CD8-positive, alpha-beta memory T cell (primary cell): ENCODE results near the gene IFNGR1. TPM values are rescaled to one million over a fixed set of nuclear protein-coding genes. Genes with fewer than 3 reads are reported as not detected.
A peak's percentile ranks its signal among the peaks of the same experiment; 100 is the strongest.

ENCODE experiments used
- CTCF ChIA-PET: fragments of 350-600 bp; sonication (Branson Sonifier 250); formaldehyde crosslinking; loops from one replicate; lab custom pipeline; 2021; ENCODE audit warnings: antibody characterized with exemption; lab: Charles Lee
- POLR2A ChIA-PET: fragments of 350-600 bp; sonication (Branson Sonifier 250); formaldehyde crosslinking; loops from one replicate; lab custom pipeline; 2021; ENCODE audit warnings: antibody characterized with exemption; lab: Charles Lee
- DNase-seq, 5 donors: peaks; one replicate each; pipeline versions ENCODE4 v3.0.0 to v3.0.0-alpha.2; 2020 to 2022; ENCODE audit warnings: mixed read lengths in 1 of 5
- H3K27ac ChIP-seq: one replicate; pipeline ENCODE4 v1.7.0; 2013; ENCODE audit warnings: low read depth, mild to moderate bottlenecking, low read length, moderate library complexity
- H3K27me3 ChIP-seq: 2 replicates; pipeline ENCODE4 v1.7.0; 2013; ENCODE audit warnings: low read length, mild to moderate bottlenecking; ENCODE audit not compliant: insufficient read depth, poor library complexity, severe bottlenecking
- H3K36me3 ChIP-seq: 2 replicates; pipeline ENCODE4 v1.7.0; 2013; ENCODE audit warnings: mild to moderate bottlenecking, low read length, moderate library complexity; ENCODE audit not compliant: insufficient read depth
- H3K4me1 ChIP-seq: 2 replicates; pipeline ENCODE4 v1.7.0; 2013; ENCODE audit warnings: mild to moderate bottlenecking, low read length, moderate library complexity; ENCODE audit not compliant: insufficient read depth
- H3K4me3 ChIP-seq: 2 replicates; pipeline ENCODE4 v1.7.0; 2013; ENCODE audit warnings: mild to moderate bottlenecking, low read length
- H3K9me3 ChIP-seq: 2 replicates; pipeline ENCODE4 v1.7.0; 2013; ENCODE audit warnings: mild to moderate bottlenecking, low read length
- H3K27ac Mint-ChIP-seq, 8 donors: one replicate each; pipeline ENCODE4 v1.8.0; 2020 to 2021; ENCODE audit warnings: mixed read lengths in 8 of 8, mild to moderate bottlenecking in 6 of 8, inconsistent platforms in 3 of 8, moderate library complexity in 3 of 8
- H3K27me3 Mint-ChIP-seq, 2 donors: one replicate each; pipeline ENCODE4 v1.8.0; 2020 to 2021; ENCODE audit warnings: mixed read lengths in 2 of 2, mild to moderate bottlenecking in 1 of 2, moderate library complexity in 1 of 2
- H3K36me3 Mint-ChIP-seq, 3 donors: one replicate each; pipeline ENCODE4 v1.8.0; 2020 to 2021; ENCODE audit warnings: mixed read lengths in 3 of 3, inconsistent platforms in 1 of 3, mild to moderate bottlenecking in 1 of 3
- H3K4me1 Mint-ChIP-seq, 3 donors: one replicate each; pipeline ENCODE4 v1.8.0; 2020 to 2021; ENCODE audit warnings: mixed read lengths in 3 of 3, inconsistent platforms in 1 of 3, mild to moderate bottlenecking in 1 of 3
- H3K4me3 Mint-ChIP-seq, 7 donors: one replicate each; pipeline ENCODE4 v1.8.0; 2020 to 2021; ENCODE audit warnings: mixed read lengths in 7 of 7, mild to moderate bottlenecking in 6 of 7, moderate library complexity in 4 of 7, inconsistent platforms in 2 of 7
- H3K9me3 Mint-ChIP-seq, 5 donors: one replicate each; pipeline ENCODE4 v1.8.0; 2020 to 2022; ENCODE audit warnings: mixed read lengths in 5 of 5, mild to moderate bottlenecking in 3 of 5, moderate library complexity in 2 of 5, inconsistent platforms in 1 of 5
- polyA plus RNA-seq: library from polyadenylated mRNA; unstranded; fragments of 300-500 nt; fragmentation: Illumina TruSeq; gene quantifications from one replicate; pipeline ENCODE4 v1.2.3, GENCODE V29; 2021
- total RNA-seq, 2 experiments: library from RNA; stranded (reverse); gene quantifications; one replicate each; pipeline ENCODE4 v1.2.3, GENCODE V29; 2021

IFNGR1 gene
- total and polyA plus RNA-seq, 3 experiments from 2014 or later = 18.9 to 80.0 (median 19.9) TPM

DNA sequence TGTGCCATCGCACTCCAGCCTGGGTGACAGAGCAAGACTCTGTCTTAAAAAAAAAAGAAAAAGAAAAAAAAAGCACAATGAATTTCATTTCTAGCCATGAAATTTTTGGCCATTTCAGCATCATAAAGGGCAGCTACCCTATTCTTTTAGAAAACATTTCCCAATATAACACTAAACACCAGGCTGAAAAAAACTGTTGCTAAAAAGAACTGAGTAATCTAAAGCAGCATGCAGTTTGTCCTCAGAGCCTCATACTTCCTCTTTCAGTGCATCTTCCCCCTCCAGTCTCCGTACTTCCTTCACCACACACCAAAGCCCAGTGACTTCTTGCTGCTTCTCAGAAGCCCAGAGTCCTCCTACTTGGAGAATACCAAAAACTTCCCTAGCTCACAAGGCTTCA, 5.6 kb upstream of the IFNGR1 start:
- Mint-ChIP-seq H3K4me3 (peak overlapping the region; percentile 12 to 78 (median 70)), H3K27me3 (no peaks in the 10 kb centered on the region), H3K36me3 (peaks cover 0 to 3% (median 0%) of the 10 kb centered on the region in 3 donors), H3K27ac (peak overlapping the region in 7 of 8 donors; percentile 23 to 91 (median 75)), H3K9me3 (no peaks in the 10 kb centered on the region), H3K4me1 (peaks cover 61 to 71% (median 68%) of the 10 kb centered on the region in 3 donors)
- CTCF ChIA-PET = no interaction called here
- POLR2A ChIA-PET = no interaction called here
- no peak overlapping the region for H3K4me3 ChIP-seq
- H3K9me3 ChIP-seq = no peaks in the 10 kb centered on the region
- no peaks in the 10 kb centered on the region for H3K27me3 ChIP-seq
- H3K27ac ChIP-seq = peak overlapping the region; percentile 32
- peaks cover 46% of the 10 kb centered on the region for H3K4me1 ChIP-seq
- no peaks in the 10 kb centered on the region for H3K36me3 ChIP-seq
- no peak for DNase-seq

DNA sequence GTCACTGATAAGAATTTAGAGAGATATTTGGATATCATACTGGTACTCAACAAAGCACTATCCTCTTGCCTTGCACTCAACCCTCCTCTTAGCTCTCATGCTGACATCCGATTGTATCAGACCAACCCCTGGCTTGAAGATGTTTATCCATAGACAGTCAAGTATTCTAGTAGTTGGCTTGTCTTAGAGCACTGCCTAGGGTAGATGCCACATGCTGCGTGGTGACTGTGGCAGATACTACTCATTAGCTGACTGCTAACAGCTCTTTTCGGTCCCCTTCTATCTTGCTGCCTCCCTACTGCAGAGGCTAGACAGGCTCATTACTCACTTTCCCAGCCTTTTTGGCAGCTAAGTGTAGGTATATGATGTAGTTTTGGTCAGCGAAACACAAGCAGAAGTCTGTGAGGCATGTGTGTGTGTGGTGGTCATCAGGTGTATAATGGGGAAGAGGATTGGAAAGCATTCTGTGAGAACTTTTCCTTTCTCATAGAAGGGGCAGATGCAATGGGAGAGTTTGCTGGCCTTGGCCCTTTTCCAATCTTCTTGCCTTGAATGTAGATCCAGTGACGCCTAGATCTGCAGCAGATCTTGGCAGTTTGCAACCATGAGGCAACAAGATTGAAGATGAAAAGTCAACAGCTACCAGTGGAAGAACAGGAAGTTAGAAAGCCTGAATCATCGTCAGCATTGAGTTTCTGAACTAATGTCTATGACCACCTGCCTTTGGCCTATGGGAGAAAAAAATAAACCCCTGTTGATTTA, 4.4 kb upstream of the IFNGR1 start:
- Histone ChIP-seq H3K27ac (peak overlapping the region; percentile 32), H3K27me3 (no peaks in the 10 kb centered on the region), H3K36me3 (no peaks in the 10 kb centered on the region), H3K9me3 (no peaks in the 10 kb centered on the region), H3K4me3 (no peak overlapping the region), H3K4me1 (peaks cover 44% of the 10 kb centered on the region)
- Mint-ChIP-seq H3K4me1 (peaks cover 57 to 68% (median 66%) of the 10 kb centered on the region in 3 donors), H3K36me3 (peaks cover 2 to 6% (median 3%) of the 10 kb centered on the region in 3 donors), H3K9me3 (peaks cover 0 to 2% (median 0%) of the 10 kb centered on the region in 5 donors), H3K4me3 (peak overlapping the region in 5 of 7 donors; percentile 24 to 66 (median 38)), H3K27me3 (no peaks in the 10 kb centered on the region), H3K27ac (peak overlapping the region in 6 of 8 donors; percentile 11 to 86 (median 42))
- ChIA-PET CTCF (interaction anchor here (0.9 to 1.4 kb wide), 2 partner anchors 8 to 12 kb away, joined by 3 read pairs; no protein-coding TSS in a partner anchor), POLR2A (interaction anchor here (0.7 to 2.0 kb wide), 2 partner anchors 8 to 459 kb away, joined by 4 to 7 read pairs; no protein-coding TSS in a partner anchor)
- DNase-seq = no peak

DNA sequence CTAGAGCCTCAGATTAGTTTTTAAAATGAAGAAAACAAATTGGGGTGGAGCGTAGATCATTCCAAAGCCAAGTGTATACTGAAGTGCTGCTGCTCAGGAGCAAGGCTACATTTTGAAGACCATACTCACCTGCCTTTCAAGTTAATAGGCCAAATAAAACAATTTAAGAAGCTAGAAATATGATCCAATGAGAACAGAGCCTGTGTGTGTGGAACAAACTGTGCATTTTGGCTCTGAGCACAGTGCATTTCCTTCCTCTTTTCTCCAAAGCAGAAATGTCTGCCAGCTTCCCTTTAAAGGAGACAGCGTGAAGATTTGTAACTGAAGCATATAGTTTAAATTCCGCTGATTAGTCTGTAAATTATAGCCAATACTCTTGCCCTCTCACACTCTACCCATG, 3.2 kb upstream of the IFNGR1 start:
- no peak overlapping the region for H3K4me3 Mint-ChIP-seq
- H3K9me3 Mint-ChIP-seq = peaks cover 0 to 2% (median 0%) of the 10 kb centered on the region in 5 donors
- Histone ChIP-seq H3K4me3 (no peak overlapping the region), H3K9me3 (no peaks in the 10 kb centered on the region), H3K27me3 (no peaks in the 10 kb centered on the region), H3K36me3 (no peaks in the 10 kb centered on the region), H3K4me1 (peaks cover 42% of the 10 kb centered on the region), H3K27ac (no peak overlapping the region)
- CTCF ChIA-PET = no interaction called here
- peak overlapping the region in 1 of 8 donors; percentile 70 for H3K27ac Mint-ChIP-seq
- POLR2A ChIA-PET = interaction anchor here (0.6 to 2.0 kb wide), 2 partner anchors 9 to 19 kb away, joined by 3 to 4 read pairs; no protein-coding TSS in a partner anchor
- H3K27me3 Mint-ChIP-seq = no peaks in the 10 kb centered on the region
- H3K4me1 Mint-ChIP-seq = peaks cover 53 to 68% (median 66%) of the 10 kb centered on the region in 3 donors
- DNase-seq = no peak
- peaks cover 3 to 8% (median 4%) of the 10 kb centered on the region in 3 donors for H3K36me3 Mint-ChIP-seq

DNA sequence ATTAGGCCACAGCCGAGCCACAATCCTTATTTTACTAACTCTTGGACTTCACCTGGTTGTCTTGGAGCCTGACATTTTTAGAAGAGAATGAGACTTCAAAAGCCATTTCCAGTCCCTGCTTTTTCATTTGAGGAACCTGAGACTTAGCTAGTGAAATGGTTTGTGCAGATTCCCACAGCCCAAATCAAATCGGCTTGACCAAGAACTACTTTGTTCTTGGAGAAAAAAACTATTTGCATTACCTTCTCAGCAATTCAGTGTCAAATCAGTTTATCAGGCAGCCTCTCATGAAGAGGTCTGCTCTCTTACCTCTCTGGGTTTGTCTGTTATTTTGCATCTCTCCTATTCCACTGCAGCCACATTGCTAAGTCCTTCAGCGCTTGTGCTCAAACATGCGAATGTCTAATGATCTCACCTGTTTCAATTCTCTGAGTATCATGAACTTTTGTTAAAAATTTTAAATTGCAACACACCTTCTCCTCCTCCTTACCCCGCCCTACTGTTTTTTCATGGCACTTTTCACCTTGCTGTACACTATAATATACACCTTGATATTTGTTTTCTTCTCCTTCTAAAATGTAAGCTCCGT, 573 bp upstream of the IFNGR1 start:
- H3K27ac ChIP-seq = peak overlapping the region; percentile 94
- peak overlapping the region; percentile 95 for H3K4me3 ChIP-seq
- peak overlapping the region; percentile 90 to 100 (median 97) for H3K27ac Mint-ChIP-seq
- no peaks in the 10 kb centered on the region for H3K36me3 ChIP-seq
- peak overlapping the region; percentile 94 to 100 (median 98) for H3K4me3 Mint-ChIP-seq
- CTCF ChIA-PET = no interaction called here
- no peaks in the 10 kb centered on the region for H3K27me3 Mint-ChIP-seq
- POLR2A ChIA-PET = interaction anchor here (1.2 kb wide), 1 partner anchor 13 kb away, joined by 6 read pairs; no protein-coding TSS in a partner anchor
- H3K9me3 ChIP-seq = no peaks in the 10 kb centered on the region
- H3K4me1 ChIP-seq = peaks cover 46% of the 10 kb centered on the region
- H3K4me1 Mint-ChIP-seq = peaks cover 52 to 76% (median 73%) of the 10 kb centered on the region in 3 donors
- no peak for DNase-seq
- H3K27me3 ChIP-seq = no peaks in the 10 kb centered on the region
- peaks cover 3 to 10% (median 4%) of the 10 kb centered on the region in 3 donors for H3K36me3 Mint-ChIP-seq
- H3K9me3 Mint-ChIP-seq = peaks cover 0 to 2% (median 0%) of the 10 kb centered on the region in 5 donors

DNA sequence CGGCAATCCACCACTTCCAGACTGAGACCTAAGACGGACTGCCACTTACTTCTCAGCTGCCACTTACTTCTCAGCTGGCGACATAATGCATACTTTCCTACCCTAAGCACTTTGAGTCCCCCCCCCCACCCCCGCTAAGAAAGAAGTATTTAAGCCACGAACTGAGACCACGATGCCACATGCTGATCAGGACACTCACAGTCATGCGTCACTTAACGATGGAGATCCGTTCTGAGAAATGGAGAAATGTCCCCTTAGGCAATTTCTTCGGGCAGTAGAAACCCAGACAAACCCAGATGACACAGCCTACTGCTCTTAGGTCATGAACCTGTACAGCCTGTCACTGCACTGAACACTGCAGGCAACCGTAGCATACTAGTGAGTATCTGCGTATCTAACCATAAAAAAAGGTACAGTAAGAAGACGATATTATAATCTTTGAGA, 690 bp downstream of the IFNGR1 start:
- peaks cover 52 to 76% (median 73%) of the 10 kb centered on the region in 3 donors for H3K4me1 Mint-ChIP-seq
- peak overlapping the region; percentile 95 for H3K4me3 ChIP-seq

DNA sequence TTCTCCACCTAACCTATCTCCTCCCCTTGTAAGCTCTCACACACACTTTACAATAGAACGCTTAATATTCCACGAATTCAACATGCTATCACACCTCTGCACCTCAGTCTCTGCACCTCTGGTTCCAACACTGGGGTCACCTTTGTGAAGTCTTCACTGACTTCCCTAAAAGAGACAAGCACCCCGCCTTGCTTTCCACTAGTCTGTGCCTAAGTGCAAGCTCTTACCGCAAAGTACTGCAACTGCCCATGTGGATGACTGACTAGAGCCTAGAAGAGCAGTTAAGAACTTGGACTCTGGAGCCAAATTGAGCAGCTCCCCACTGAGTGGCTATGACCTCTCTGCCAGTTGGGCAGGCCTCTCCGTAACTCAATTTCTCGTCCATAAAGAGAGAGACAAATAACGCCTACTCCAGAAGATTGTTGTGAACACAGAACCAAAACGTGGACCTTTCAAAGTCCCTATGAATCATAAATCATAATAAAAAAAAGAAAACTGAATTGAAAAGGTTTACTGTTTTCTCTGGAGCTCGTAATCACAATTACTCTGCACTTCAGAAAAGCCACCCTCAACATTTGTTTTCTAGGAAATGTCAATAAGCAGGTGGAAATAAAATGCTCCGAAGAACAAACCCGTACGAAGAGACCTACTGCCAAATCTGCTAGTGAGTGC, 1.2 kb downstream of the IFNGR1 start:
- peak overlapping the region; percentile 90 to 100 (median 99) for H3K27ac Mint-ChIP-seq
- ChIA-PET CTCF (interaction anchor here (1.0 kb wide), 1 partner anchor 54 kb away, joined by 3 read pairs; no protein-coding TSS in a partner anchor), POLR2A (interaction anchor here (0.8 kb wide), 1 partner anchor 43 kb away, joined by 3 read pairs; no protein-coding TSS in a partner anchor)
- Histone ChIP-seq H3K27ac (peak overlapping the region; percentile 94), H3K27me3 (no peaks in the 10 kb centered on the region), H3K4me1 (peaks cover 49% of the 10 kb centered on the region), H3K9me3 (no peaks in the 10 kb centered on the region), H3K36me3 (no peaks in the 10 kb centered on the region), H3K4me3 (peak overlapping the region; percentile 95)
- peaks cover 0 to 18% (median 6%) of the 10 kb centered on the region in 3 donors for H3K36me3 Mint-ChIP-seq
- no peak for DNase-seq
- H3K9me3 Mint-ChIP-seq = peaks cover 0 to 2% (median 0%) of the 10 kb centered on the region in 5 donors
- H3K4me1 Mint-ChIP-seq = peaks cover 55 to 76% (median 74%) of the 10 kb centered on the region in 3 donors
- H3K27me3 Mint-ChIP-seq = no peaks in the 10 kb centered on the region
- peak overlapping the region; percentile 94 to 100 (median 98) for H3K4me3 Mint-ChIP-seq

More for the DNA sequence above, 690 bp downstream of the IFNGR1 start:
- Mint-ChIP-seq H3K27ac (peak overlapping the region; percentile 90 to 100 (median 99)), H3K36me3 (peaks cover 0 to 14% (median 6%) of the 10 kb centered on the region in 3 donors), H3K27me3 (no peaks in the 10 kb centered on the region), H3K4me3 (peak overlapping the region; percentile 94 to 100 (median 98)), H3K9me3 (peaks cover 0 to 2% (median 0%) of the 10 kb centered on the region in 5 donors)
- Histone ChIP-seq H3K27me3 (no peaks in the 10 kb centered on the region), H3K27ac (peak overlapping the region; percentile 94), H3K36me3 (no peaks in the 10 kb centered on the region), H3K9me3 (no peaks in the 10 kb centered on the region), H3K4me1 (peaks cover 46% of the 10 kb centered on the region)
- ChIA-PET CTCF (no interaction called here), POLR2A (no interaction called here)
- DNase-seq = peak; percentile 21 to 72 (median 51)

DNA sequence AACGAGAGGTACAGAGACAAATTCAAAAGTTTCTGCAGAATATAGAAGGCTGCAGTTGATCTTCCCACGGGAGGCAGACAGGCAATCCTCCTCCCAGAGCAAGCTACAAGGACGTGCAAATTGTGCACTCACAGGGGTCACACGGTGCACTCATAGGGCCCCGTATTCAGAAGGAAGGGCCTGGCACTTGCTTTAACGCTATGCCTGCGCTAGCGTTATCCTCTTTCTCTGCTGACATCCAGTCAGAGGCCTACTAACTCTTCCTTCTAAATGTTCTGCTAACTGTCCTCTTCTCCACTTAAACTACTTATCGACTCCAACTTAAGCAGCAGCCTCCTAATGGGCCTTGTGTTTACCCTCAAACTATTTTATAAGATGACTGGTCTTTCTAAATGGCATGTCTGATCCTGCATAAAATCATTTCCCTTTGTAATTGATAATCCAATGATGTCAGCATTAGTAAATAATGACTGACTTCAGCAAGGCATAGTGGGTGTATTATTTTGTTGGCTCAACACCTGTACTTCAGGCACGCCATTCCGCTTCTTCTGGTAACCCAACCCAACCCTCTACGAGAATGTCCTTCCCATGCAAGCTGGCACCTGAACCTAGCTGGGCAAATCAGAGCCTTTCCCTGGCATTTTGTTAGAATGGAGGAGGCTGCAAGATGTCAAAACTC, 2.2 kb downstream of the IFNGR1 start:
- Mint-ChIP-seq H3K27me3 (no peaks in the 10 kb centered on the region), H3K4me3 (peak overlapping the region; percentile 94 to 100 (median 98)), H3K4me1 (peaks cover 60 to 84% (median 82%) of the 10 kb centered on the region in 3 donors), H3K36me3 (peaks cover 0 to 18% (median 9%) of the 10 kb centered on the region in 3 donors), H3K27ac (peak overlapping the region; percentile 65 to 100 (median 90)), H3K9me3 (peaks cover 0 to 2% (median 0%) of the 10 kb centered on the region in 5 donors)
- H3K4me1 ChIP-seq = peaks cover 54% of the 10 kb centered on the region
- peak overlapping the region; percentile 95 for H3K4me3 ChIP-seq
- H3K36me3 ChIP-seq = no peaks in the 10 kb centered on the region
- POLR2A ChIA-PET = interaction anchor here (0.6 kb wide), 2 partner anchors 25 to 79 kb away, joined by 3 read pairs; no protein-coding TSS in a partner anchor
- DNase-seq = no peak
- CTCF ChIA-PET = interaction anchor here (1.0 kb wide), 1 partner anchor 55 kb away, joined by 3 read pairs; no protein-coding TSS in a partner anchor
- no peaks in the 10 kb centered on the region for H3K9me3 ChIP-seq
- H3K27ac ChIP-seq = peak overlapping the region; percentile 94
- no peaks in the 10 kb centered on the region for H3K27me3 ChIP-seq
